ENCODE data around the gene FOCAD.
"Not testable (repeated sequence)": the region's sequence is repeated elsewhere in the genome, so short reads cannot be mapped to it uniquely, and the experiment has no call there.

Gene FOCAD

DNA sequence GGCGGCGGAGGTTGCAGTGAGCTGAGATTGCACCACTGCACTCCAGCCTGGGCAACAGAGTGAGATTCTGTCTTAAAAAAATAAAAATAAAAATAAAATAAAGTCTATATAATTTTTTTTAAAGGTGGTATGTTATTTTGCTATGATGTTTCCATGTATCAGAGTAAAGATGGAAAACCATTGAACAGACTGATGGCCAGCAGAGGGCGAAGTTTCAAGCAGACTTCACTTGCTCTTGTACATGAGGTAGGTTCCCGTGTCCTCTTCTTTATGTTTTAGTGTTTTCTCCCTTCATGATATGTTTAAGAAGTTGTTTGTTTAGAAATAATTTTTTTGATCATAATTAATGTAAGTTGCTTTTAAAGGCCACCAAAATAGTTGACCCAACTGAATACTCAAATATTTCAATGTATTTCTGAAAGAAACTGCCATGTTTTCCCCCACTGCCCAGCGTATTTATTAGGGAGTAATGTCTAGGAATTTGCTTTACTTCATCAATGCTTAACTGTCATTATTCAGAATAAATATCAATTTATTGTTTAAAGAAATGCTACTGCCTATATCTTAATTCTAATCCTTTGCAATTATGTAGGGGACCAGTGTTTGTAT is 201.0 kb downstream of the FOCAD start:
- DNase-seq, result peak; percentile 42 to 46

DNA sequence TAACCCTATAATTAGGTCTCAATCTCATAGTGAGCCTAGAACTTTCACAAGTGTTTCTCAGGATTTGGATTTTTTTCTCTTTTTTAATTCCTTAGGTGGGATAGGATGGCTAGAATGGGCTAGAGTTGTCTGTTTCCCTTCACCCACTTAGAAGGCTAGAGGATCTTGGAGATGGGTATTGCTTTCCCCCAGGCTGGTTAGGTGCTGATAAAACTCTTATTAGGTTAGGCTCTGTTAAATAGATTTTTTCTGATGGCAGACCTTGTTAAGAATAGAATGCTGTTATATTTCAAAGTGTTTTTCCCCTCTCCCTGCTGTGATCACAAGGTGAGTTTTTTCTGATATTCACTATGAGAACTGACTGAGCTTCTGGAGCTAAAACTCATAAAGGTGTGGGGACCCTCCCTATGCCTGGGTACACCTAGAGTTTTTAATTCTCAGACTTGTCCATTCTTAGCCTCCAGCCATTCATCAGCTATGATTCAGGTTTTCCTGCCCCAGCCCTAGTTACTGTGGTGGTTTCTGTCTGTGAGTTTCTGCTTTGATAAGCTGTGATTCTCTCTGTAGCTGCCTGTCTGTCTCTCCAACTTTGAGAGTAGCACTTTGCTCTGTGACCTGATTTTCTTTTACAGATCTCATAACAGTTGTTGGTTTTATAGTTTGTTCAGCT is 215.0 kb downstream of the FOCAD start:
- no peak for DNase-seq

DNA sequence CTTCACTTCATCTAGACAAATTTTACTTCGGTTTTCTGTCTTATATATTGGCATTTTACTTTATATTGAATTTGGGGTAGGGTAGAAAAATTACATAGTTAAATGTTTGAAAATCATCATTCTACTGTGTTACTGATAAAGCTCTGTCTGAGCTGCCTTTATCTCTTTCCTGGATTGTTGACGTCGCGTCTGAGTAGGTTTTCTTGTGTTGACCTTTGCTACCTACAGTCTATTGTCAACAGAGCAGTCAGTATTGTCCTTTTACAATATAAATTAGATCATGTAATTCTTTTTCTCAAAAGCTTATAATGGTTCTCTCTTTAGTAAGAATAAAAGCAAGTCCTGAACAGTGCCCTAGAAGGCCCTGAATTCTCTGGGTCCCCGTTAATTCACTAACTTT is 219.2 kb downstream of the FOCAD start:
- no peak for DNase-seq

DNA sequence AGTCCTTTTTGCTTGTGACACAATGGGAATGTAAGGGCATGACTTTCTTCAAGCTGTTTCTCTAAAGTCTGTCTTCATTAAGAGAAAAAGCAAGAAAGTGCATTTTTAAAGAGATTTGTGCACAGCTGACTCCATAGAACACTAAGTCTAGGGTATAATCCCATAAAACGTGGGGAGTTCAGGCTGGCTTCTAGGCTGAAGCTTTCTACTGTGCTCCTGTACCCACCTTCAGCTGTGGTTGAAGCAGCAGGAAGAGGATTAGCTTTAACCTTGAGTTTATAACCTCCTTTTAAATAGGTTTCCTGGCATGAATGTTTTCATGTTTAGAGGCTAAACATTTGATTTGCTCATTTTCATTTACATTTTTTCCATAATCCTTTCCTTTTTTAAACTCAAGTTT is 220.9 kb downstream of the FOCAD start:
- no peak for DNase-seq

DNA sequence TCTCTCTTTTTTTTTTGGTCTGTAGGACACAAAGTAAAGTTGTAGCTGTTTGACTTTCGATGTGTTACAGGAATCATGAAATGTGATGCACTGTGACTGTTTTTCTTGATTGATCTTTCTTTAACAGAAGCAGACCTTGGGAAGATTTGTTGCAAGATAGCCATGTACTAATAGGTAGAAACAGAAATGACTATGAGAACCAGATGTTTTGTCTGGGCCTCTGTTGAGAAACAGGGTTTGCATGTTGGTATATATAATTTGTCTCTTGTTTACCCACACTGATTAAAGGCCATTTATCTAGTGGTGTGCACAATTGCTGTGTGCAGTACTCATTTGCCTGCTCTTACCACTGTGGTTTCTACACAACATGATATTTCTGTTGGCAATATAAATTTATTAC is 222.3 kb downstream of the FOCAD start:
- peak; percentile 15 to 72 for DNase-seq

DNA sequence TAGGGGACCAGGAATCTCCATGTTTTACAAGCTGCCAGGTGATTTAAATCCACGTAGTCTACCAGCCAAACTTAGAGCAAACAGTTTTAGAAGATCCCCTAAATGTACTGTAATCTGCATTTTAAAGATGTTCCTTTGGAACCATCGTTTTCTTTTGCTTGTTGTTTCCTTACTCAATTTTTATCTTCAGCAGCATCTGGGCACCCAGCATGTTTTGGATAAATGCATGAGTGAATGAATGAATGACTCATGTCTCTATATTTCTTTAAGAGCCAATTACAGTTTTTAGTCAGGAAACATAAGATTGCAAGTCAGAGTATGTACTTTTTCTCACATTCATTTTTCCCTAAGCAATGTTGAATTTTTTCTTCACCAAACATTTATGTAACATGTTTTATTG is 224.4 kb downstream of the FOCAD start:
- no peak for DNase-seq

DNA sequence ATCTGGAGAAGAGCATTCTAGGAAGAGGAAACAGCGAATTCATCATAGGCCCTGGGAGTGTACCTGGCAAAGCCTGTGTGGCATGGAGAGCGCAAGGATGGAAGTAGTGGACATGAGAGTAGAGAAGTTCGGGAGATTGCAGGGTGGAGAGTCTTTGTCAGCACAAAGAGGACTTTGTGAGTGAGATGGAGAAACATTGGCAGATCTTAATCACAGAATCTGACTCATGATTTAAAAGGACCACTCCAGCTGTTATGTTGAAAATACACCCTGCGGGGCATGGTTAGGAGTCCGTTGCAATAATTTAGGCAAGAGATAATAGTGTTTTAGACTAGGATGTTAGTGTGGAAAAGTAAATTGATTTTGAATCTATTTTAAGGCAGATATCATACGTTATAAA is 230.5 kb downstream of the FOCAD start:
- no peak for DNase-seq

DNA sequence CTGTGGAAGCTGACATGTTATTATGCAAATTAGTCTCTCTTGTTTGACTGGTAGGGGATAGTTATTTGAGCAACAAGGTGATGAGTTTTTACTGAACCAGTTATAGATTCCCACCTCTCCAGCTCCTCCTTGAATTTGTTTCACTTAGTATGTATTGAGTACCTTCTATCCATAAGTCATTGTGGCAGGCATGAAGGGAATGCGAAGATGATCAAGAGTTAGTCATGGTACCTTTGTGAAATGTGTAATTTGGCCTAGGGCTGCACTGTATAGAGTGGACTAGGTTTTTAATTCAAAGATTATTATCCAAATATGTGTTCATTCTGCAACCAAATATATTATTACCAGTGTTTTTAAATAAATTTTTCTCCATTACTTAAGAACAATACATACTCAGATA is 237.3 kb downstream of the FOCAD start:
- no peak for DNase-seq

DNA sequence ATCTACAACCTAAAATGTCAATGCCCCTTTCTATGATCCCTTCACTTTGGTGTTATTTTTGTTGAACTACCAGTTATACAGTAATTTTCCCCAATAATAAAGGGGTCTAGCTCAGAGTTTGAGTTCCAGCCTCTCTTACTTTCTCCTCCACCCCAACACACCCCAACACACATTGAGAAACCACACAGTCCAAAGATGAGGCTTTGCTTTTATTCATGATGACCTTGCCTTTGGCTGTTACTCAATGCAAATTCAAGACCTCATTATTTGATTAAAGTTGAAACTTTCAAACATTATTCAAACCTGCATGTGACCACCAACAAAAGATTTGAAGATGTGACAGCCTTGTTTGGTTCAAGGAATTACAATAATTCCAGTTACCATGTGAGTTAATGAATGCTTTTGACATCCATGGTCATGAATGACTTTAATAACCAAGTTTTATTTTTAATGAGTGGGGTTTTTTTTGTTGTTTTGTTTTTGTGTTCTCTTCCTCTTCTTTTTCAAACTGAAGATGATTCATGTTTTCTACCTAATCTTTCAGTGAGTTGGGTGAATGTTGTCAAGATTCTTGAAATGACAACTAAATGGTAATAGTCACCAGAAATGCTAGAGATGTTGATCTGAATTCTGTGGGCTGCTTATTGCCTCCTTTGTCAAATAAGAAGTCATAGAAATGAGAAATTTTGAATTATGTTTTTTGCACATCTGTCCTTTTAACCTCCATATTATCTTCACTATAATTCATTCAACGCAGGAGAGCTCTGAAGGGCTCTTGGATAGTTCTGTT is 241.4 kb downstream of the FOCAD start:
- no peak for DNase-seq

DNA sequence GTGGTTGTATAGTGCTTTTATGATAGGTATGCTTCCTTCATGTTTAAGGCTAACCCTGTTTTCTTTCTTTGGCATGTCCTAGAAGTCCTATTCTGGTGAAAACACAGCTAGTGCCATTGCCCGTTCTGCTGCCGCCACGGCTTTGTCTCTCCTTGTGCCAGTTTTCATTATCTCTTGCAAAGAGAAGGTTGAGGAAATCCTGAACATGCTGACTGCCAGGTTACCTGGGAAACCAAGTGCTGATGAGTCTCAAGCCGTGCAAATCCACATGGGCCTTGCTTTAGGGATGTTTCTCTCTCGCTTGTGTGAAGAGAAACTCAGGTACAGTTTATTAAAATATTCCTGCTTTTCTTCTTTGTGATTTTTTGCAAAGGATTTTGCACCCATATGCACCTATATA is 245.2 kb downstream of the FOCAD start:
- no peak for DNase-seq

DNA sequence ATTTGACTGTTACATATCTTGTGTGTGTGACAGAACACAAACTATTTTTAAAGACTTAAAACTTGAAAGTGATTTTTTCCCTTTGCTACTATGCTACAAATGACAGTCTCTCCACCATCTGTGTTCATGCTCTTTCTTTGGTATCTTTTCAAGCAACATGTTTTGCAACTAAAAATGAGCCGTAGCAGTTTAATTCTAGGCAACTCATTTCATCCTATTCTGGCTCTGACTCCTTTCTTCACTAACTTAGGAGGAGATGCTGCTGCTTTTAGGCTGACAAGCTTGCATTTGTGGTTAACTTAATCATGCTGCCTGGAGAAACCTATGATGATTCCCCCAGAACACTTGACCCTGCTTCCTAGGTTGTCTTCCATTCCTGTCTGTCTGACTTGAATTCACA is 246.8 kb downstream of the FOCAD start:
- no peak for DNase-seq

DNA sequence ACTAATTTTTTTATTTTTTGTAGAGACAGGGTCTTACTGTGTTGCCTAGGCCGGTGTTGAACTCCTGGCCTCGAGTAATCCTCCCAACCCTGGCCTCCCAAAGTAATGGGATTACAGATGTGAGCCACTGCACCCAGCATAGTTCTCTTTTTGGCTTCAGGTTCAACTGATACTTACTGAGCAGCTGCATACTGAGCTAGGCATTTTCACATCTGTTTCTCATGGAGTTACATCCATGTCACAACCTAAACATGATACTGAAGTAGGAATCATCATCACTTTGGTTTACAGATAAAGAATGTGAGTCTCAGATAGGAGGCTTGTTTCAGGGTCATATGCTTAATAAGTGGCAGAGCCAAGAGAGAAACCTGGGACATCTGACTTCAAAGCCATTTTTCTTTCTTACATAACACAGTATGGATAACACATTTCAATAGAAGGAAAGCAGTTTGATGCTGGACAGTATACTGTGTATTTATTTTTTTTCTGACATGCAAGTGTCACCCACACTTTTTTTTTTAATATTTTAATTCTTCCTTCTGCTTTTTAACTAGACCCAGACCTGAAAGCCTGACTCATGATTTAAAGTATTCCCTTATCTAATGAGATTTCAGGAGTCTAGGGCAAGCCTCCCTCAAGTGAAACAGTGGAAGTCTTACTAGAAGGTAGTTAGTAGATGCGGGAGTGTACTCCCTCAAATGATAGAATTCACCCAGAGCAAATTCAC is 256.6 kb downstream of the FOCAD start:
- DNase-seq, result no peak

DNA sequence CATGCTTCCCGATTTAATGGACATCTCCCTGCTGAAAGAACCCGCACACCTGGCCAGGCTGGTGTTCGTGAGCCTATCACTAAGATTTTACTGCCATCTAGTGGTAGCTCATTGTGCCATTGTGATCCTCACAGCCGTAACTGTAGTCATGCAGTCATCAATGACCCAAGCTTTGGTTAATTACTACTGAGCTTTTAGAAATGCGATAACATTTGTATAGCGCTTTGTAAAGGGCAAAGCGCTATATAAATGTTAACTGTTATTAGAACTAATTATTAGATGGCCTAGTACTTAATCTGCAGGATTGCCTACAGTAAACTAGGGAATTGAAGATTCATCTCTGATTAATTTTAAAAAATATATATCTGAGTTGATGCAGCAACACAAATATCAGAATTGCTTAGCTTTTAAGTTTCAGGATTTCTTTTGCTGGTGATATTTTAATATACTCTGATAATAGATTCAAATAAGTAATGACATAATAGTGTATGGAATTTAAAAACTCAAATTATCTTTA is 257.2 kb downstream of the FOCAD start:
- DNase-seq, result peak; percentile 90 to 92

DNA sequence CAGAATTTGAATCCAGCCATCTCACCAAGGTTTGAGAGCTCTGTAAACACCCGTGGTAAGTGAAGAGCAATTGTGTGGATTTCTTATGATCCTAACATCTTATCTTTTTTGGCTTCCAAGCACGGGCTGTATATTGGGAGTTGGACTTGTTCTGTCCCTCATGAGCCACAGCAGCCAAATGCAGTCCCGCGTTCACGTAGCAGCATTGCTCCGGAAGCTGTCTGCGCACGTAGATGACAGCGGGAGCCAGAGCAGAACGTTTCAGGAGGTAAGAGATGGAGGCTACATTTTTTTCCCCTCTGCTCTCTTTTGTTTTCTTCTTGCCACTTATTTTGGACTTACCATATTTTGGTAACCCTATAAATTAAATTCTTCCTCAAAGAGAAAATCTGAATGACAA is 260.4 kb downstream of the FOCAD start:
- DNase-seq, result no peak

DNA sequence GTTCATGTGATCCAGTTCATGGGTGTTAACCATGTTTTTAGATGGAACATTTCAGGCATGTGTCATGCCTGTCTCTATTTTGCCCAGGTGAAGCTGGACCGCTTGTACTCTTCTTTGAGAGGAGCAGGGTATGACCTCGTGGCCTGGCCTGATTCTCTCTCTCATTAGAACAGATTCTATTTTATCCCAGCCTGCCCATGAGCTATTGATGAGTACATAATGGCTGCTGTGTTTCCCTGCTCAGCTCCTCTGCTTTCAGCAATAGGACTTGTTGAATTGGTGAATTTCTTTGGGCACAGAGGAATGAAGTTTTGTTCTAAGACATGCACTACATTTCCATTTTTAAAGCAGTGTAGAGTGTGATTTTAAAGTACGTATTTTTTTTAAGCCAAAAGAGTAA is 261.2 kb downstream of the FOCAD start:
- no peak for DNase-seq

DNA sequence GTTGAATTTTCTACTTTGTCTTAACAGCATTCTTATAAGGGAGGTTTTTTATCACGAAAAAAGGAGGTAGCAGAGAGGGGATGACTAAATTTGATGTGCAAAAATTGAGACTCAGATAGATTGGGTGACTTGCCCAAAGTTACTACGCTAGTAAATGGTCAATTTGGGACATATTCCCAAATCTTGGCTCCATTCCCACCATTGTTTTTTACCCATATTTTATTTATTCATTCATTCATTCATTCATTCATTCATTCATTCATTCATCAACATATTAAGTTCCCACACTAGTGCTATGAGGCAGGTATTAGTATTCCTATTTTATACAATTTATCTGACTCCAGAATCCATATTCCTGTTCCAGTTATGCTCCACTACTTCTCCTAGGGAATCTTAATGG is 261.8 kb downstream of the FOCAD start:
- no peak for DNase-seq

DNA sequence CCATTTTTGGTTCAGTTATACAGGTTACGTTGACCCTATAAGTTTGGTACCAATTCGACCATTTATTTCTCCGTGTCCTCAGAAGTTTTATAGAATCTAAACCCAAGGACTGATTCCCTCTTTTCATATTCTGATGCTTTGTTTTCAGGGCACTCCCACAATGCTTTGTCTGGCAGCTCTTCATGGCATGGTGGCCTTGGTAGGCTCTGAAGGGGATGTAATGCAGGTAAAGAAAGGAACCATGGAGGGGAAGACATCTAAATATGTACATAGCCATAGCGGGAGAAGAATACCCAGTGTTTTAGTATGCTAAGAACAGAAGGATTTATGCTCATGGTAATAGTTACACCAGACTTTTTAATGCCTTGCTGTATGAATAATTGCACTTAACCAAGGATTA is 264.6 kb downstream of the FOCAD start:
- DNase-seq, result no peak

DNA sequence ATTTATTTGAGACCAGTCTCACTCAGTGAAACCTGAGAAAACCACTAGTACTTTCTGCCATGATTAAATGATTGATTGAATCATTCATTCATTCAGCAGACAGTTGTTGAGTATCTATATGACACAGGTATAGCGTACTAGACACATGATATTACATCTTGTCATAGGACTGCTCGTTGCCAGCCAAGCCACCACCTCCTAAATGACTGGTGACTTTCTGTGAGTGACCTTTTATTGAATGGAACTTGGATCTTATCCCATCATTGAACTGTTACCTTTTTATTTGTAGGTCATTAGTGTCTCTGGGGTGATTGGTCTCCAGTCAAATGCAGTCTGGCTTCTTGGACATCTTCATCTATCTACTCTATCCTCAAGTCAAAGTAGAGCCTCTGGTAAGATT is 266.6 kb downstream of the FOCAD start:
- no peak for DNase-seq

DNA sequence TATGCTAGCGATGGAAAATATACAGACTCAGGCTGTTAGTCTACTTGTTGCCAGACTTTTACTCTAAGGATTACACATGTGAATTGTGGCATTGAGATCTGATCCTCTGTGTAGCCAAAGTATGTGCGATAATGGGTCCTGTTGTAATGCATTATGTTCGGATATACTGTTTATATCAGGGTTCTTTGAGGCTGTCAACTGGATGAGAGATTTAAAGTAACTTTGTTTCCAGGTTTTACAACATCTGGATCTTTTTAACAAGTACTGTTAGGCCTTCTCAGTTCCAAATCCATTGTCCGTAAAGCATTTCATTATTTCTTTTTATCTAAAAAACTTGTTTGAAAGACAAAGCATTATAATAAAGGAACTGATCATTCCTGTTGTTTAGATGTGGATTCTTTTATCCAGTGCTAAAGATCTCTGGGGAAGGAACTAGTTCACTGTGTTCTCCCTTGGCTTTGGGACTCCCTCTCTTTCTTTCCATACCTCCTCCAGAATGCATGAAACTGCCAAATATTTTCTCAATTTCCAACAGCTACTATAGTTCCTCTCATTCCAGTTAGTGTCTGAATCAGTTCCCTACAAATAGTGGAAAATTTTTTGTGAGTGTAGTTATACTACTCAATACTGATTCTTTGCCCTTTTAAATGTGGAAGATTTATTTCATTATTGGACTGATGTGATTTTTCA is 278.6 kb downstream of the FOCAD start:
- DNase-seq, result no peak

DNA sequence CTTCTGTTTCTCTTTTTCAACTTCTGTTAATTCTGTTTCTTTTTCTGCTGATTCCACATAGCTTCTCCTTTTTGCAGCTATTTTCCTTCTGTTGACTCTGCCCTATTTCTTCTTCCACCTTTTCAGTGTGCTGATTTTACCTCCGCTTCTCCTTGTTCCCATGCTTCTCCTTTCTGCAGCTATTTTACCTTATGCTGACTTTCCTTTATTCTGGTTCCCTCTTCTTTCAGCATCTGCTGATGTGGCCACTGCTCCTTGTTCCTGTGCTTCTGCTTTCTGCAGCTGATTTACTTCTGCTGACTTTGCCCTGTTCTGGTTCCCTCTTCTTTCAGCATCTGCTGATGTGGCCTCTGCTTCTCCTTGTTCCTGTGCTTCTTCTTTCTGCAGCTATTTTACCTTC is 288.6 kb downstream of the FOCAD start:
- DNase-seq, result no peak

DNA sequence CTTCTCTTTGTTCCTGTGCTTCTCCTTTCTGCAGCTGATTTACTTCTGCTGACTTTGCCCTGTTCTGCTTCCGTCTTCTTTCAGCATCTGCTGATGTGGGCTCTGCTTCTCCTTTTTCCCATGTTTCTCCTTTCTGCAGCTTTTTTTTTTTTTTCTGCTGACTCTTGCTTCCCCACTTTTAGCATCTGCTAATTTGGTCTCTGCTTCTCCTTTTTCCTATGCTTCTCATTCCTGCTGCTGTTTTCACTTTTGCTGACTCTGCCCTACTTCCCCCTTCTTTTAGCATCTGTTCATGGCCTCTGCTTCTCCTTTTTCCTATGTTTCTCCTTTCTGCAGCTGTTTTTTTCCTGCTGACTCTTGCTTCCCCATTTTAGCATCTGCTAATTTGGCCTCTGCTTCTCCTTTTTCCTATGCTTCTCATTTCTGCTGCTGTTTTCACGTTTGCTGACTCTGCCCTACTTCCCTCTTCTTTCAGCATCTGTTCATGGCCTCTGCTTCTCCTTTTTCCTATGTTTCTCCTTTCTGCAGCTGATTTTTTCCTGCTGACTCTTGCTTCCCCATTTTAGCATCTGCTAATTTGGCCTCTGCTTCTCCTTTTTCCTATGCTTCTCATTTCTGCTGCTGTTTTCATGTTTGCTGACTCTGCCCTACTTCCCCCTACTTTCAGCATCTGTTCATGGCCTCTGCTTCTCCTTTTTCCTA is 289.3 kb downstream of the FOCAD start:
- DNase-seq, result not testable (repeated sequence)

All from NCI-H2081 (cell line).